HG03469 (cell line): ENCODE measurements around the gene ADA.
"Not testable (repeated sequence)": the region's sequence is repeated elsewhere in the genome, so short reads cannot be mapped to it uniquely, and the experiment has no call there.

Experiments used
- ATAC-seq: cut with Tn5 transposase; IDR thresholded peaks from one replicate; pipeline ENCODE4 v1.9.1; 2021; ENCODE audit warnings: mild to moderate bottlenecking, moderate library complexity, moderate number of reproducible peaks; ENCODE audit not compliant: unreplicated experiment

The ADA gene

GRCh38 chr20:44601236-44601671 lies 50.2 kb downstream of the ADA start:
- no peak for ATAC-seq

DNA sequence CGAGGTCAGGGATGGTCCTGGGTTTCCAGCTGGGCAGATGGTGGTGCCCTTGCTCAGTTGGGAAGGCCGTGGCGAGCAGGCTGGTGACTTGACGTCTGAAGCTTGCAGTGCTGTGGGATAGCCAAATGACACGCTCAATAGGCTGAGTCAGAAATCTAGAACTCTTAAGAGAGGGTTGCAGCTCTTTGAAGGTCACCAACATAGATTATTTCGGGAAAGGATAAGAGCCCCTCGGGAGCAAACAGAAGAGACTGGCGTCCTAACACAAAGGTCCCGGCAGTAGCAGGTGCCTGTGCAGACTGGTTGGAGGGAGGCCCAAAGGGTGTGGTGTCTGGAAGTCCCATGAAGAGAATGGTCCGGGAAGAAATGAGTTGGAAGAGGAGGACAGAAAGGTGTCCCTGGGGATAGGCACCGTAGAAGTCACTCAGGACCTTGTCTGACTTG lies 50.7 kb downstream of the ADA start:
- ATAC-seq, result no peak

- no peak for ATAC-seq
Observed at GRCh38 chr20:44600301-44600700, 51.2 kb downstream of the ADA start.

DNA sequence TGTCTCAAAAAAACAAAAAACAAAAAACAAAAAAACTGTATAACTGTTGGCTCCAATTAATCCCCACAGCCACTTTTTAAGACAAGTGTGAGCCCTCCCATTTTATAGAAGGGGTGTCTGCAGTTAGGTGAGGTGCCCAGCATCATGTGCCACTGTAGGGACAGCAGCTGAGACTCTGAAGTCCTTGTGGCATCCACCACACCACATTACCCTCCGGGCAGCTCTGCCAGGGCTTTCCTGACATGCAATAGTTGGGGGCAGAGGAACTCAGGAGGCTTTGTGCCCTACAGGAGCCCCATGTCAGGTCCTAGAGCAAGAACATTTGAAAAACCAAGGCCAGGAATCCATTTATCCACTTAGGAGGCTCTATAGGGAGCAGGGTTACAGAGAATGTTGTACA lies 51.8 kb downstream of the ADA start:
- no peak for ATAC-seq

GRCh38 chr20:44598423-44599305 lies 52.8 kb downstream of the ADA start:
- no peak for ATAC-seq

GRCh38 chr20:44597930-44598329 lies 53.6 kb downstream of the ADA start:
- no peak for ATAC-seq

DNA sequence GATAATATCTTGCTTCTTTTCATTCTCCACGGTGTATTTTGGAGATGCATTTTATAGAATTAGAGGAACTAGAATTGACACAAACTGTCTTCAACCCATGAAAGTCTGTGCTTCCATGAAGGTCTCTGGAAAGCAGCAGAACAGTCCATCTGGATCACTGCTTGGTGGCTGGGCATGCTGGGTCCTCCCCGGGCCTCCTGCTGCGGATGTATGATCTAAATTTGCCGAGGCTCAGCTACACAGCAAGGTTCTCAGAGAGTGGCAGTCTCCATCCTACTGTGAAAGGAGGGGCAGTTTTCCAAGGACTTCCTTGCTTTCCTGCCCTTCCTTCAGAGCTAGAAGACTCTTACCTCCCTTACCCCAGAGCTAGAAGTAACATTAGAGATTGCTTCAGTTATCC lies 54.0 kb downstream of the ADA start:
- ATAC-seq, result no peak

DNA sequence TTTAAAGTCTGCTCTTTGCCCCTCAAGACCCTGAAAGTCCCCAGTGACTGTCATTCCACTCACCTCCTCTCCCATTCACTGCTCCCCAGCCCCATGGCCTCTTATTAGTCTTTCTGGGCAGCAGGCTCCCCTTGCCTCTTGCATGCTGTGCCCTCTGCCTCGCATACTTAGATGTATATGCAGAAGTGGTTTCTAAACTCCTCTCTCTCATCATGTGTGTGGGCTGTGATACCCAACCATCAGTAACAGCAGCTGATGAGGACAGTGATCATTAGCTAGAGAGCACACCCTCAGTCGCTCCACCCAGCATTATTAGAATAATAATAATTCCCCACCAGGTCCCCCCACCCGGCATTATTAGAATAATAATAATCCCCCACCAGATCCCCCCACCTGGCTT lies 54.6 kb downstream of the ADA start:
- no peak for ATAC-seq

- no peak for ATAC-seq
Observed at GRCh38 chr20:44596010-44596409, 55.5 kb downstream of the ADA start.

DNA sequence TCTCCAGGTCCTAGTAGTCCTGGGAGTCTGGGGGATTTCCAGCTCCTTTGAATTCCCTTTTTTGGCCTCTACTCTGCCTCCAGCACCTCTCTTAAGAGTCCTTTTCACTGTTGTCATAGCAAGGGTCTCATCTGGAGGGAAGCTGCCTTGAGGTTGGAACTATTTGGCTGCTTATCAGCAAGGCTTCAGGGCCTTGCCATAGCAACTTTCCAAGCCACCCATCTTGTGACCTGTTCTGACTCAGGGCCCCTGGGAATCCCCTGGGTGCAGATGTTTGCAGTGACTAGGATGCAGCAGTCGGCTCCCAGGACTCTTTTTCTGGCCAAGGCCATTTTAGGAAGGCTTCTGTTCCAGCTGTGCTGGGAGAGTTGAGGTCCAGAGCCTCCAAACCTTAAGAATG lies 56.8 kb downstream of the ADA start:
- no peak for ATAC-seq

- no peak for ATAC-seq
Observed at GRCh38 chr20:44593751-44594150, 57.7 kb downstream of the ADA start.

GRCh38 chr20:44592366-44592765 lies 59.1 kb downstream of the ADA start:
- no peak for ATAC-seq

DNA sequence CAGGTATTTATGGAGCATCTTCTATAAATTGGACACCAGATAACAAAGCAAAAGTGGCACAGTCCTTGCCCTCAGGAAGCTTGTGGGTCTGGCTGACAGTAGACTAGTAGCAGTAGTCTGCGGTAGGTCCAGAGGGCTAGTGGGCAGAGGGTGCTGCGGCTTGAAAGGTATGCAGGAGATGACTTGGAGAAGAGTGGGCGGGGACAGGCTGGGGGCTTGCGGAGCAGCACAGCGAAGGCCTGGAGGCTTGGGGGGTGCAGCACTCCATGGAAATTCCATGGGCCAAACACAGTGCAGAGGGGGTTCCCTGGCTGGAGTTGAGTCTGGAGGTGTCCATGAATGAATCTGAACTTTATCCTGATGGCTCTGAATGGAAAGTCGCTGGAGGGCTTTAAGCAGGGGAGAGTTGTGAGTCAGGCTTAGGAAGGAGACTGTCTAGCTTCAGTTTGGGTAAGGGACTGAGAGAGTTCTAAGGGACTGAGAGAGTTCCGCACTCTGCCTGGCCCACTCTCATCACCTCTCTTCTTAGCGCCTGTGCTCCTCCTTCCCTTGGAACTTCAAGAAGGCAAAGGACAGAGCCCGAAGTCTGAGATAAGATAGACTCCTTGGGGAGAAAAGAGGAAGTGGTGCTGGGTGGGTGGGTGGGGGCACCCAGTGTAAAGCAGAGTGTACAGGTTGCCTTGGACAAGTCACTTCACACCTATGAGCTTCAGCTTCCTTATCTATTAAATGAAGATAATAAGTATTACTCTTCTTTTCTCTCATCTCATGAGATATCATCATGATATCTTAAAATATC lies 60.3 kb downstream of the ADA start:
- ATAC-seq, result no peak

DNA sequence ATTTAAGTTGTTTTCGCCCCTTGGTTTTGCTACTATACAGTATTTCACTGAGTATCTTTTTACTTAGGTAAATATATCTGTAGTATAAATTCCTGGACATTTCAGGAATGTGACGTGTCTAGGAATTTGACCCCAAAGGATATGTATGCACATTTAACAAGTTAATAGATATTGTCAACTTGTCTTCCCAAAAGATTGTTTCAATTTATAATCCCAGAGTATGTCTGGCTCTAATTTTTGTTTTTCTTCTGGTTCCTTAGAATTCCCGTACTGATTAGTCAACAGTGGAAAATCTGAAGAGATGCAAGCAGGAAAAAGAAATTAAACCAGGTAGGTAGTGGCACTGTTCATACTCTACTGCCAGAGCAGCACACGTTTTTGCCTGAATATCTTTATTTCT lies 62.0 kb downstream of the ADA start:
- no peak for ATAC-seq

GRCh38 chr20:44588321-44588720 lies 63.2 kb downstream of the ADA start:
- ATAC-seq, result not testable (repeated sequence)

DNA sequence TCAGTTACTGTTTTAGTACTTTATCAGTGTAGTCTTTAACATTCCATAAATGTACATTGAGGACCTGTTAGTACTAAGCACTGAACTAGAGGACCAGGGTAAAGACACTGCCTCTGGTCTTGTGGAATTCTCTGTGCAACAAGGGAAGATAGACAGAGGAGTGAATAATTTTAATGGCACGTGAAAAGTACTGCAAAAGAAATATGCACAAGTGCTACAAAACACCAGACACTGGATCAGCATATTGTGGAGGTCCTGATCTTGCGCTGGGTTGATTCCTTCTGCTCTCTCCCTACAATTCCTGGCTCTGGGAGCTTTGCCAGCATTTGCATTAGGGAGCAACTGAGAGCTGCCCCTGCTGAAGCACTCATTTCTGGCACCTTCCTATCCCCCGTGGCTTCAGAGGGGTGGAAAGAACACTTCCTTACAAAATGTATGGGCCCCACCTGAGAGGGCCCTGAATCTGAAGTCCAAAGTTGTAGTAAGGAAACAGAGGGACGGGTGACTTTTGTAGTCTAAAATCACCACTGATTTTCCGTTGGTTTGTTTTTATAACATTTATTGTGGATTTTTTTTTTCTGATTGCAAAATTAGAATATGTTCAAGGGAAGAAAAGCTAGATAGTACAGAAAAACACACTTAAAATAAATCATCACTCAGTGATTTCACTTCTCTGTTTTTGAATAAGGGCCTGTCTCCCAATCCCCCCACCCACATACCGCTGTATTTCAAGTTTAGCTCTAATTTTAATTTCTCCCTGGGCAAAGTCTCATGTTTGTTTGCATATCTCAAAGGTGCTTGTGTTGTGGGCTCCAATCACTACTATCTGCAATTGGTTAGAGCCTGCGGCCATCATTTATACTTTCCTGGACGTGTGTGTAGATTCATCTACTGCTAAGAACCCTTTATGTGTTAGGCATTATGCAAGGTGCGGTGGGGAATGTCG lies 64.2 kb downstream of the ADA start:
- ATAC-seq, result no peak

DNA sequence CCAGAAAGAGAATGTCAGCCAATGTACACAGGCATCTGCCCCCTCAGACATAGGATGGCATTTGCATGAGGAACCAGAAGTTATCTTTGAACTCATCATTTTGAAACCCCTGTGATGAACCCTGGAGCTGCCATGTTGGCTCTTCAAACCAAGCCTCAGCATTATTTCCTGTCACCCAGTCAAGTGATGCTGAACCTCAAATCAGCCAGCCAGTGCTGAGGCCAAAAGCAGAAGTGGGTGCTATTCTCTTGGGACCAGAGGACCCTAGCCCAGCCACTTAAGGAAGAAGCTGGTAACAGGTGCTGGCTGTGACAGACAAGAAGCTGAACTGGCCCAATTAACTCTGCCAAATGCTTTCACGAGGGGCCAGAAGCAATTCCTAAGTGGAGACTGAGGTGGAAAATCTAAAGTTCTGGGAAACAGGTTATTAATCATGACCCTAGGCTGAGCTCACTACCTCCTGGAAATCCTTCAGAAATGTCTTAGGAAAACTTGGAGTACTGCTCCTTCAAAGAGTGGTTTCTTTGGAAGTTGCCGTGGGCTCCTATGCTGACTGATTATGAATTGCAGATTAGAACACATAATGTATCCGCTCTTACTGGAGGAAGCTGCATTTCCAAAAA lies 65.1 kb downstream of the ADA start:
- ATAC-seq, result peak; percentile 47

DNA sequence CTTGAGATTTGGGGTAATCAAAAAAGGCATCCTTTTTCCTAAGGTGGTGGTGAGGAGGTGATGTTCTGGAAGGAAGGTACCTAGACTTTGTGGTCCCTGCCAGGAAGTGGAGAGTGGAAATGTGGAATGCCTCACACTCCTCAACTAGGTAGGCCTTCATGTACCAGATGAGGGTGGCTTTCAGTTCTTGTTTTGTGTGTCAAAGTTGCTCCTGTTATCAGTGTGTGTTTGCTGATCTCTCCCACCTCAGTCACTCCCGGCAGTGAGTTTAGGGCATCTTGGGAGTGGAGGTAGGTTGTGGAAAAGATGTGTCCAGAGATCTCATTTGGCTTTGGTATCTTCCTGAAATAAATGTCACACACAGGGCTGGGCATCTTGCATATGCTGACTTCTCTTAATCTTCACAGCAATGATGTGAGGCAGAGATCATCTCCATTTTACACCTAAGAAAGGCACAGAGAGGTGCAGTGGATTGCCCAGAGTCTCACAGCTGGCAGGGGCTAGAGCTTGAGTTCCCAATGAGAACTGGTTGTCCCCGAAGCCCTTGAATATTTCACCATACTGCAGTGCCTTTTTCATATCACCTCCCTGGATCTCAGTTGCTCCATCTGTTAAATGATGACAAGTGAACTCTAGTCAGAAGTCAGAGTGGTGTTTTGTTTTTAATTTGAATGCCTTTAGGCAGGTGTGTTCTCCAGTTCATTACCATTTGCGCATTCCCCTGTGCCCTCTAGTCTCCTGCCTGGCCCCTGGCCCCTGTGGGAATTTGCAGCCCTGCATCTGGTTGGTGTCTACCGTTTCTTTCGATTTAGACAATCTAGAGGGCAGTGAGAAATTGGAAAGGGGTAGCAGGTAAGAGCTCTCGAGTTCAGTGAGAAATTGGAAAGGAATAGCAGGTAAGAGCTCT lies 66.2 kb downstream of the ADA start:
- ATAC-seq, result no peak

- no peak for ATAC-seq
Observed at GRCh38 chr20:44584162-44584561, 67.3 kb downstream of the ADA start.
